Fibroblast of peridontal ligament (primary cell): ENCODE data around the gene SH3YL1.

Experiments used
- DNase-seq: peaks from one replicate; pipeline ENCODE4 v3.0.0-alpha.2; 2010; ENCODE audit errors: extremely low read depth

The SH3YL1 gene

DNA sequence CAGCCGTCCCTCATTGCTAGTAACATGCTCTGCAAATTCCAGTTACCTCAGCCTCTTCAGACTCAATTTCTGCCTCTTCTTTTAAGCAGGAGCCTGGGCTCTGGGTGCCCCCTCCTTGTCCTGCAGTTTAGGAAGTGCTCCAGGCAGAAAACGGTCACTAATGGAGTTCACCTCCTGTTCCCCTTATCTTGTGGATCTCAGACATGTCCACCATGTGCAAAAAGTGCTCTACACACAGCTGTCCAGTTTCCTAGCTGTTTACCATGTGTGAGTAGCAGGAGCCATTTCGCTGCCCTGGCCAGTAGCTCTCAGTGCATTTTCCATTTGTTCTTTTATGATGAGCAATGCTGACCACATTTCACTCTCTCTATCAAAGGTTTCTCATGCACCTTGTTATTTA is 4.9 kb downstream of the SH3YL1 start:
- DNase-seq, result no peak

DNA sequence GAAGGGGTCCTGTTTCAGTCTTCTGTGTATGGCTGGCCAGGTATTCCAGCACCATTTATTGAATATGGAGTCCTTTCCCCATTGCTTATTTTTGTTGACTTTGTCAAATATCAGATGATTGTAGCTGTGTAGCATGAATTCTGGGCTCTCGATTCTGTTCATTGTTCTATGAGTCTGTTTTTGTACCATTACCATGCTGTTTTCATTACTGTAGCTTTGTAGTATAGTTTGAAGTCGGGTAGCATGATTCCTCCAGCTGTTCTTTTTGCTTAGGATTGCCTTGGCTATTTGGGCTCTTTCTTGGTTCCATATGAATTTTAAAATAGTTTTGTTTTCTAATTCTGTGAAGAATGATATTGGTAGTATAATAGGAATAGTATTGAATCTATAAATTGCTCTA is 6.0 kb downstream of the SH3YL1 start:
- no peak for DNase-seq

GRCh38 chr2:257429-257828 is 6.4 kb downstream of the SH3YL1 start:
- DNase-seq, result no peak

- no peak for DNase-seq
Measured at GRCh38 chr2:256094-256493, 7.7 kb downstream of the SH3YL1 start.

DNA sequence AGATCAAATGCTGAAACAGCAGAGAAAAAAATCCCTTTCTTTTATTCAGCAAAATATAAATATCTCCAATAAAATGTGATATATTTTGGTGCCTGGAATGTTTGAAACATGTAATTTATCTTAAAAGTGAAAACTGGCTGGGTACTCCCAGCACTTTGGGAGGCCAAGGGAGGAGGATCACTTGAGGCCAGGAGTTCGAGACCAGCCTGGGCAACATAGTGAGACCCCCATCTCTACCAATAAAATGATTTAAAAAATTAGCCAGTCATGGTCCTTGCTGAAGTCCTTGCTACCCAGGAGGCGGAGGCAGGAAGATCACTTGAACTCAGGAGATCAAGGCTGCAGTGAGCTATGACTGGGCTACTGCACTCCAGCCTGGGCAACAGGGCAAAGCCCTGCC is 8.6 kb downstream of the SH3YL1 start:
- DNase-seq, result no peak

GRCh38 chr2:254241-254640 is 9.6 kb downstream of the SH3YL1 start:
- no peak for DNase-seq

DNA sequence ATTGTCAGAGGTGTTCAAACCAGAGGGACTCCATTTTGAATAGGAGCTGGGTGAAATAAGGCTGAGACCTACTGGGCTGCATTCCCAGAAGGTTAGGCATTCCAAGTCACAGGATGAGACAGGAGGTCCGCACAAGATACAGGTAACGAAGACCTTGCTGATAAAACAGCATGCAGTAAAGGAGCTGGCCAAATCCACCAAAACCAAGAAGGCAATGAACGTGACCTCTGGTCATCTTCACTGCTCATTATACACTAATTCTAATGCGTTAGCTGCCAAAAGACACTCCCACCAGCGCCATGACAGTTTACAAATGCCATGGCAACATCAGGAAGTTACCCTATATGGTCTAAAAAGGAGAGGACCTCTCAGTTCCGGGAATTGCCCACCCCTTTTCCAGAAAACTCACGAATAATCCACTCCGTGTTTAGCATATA is 10.6 kb downstream of the SH3YL1 start:
- DNase-seq, result no peak

GRCh38 chr2:252001-252602 is 11.7 kb downstream of the SH3YL1 start:
- DNase-seq, result no peak

GRCh38 chr2:249538-250042 is 14.2 kb downstream of the SH3YL1 start:
- no peak for DNase-seq

- DNase-seq, result no peak
Measured at GRCh38 chr2:248724-249123, 15.1 kb downstream of the SH3YL1 start.

- peak; percentile 81 for DNase-seq
Measured at GRCh38 chr2:246489-247144, 17.2 kb downstream of the SH3YL1 start.

- no peak for DNase-seq
Measured at GRCh38 chr2:244547-244946, 19.3 kb downstream of the SH3YL1 start.

DNA sequence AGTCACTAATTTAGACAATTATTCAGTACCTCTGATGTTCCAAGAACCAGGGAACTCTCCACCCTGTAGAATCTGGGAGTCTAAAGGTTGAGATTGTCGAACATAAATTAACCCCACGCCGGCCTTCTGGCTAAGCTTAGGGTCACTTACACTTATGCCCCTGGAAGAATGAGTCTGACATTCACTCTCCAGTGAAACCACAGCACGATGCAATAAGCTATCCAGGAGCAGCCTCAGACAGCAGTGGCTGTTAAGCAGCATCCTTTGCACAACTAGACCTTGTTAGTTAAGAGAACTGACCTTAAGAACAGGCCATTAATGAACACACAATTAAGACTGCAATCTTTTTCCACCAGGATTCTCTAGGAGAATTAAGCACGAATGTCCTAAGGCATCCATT is 25.0 kb downstream of the SH3YL1 start:
- no peak for DNase-seq

DNA sequence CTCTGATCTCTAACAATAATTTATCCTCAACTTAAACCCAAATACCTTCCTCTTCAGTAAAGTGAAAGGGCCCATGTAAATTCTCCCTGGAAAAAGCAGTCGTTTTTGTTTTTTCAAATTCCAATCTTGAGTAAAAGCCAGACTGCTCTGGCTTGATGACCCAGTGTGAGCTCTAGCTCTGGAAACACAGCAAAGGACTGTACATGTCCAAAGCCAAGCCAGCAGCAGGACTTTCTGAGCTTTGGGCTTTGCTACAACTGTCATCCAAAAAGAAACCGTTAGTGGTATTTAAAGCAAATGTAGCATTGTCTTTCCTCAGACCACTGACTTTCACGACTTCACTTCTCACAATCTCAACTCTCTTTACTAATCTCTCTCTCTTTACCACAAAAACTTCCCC is 25.4 kb downstream of the SH3YL1 start:
- no peak for DNase-seq

DNA sequence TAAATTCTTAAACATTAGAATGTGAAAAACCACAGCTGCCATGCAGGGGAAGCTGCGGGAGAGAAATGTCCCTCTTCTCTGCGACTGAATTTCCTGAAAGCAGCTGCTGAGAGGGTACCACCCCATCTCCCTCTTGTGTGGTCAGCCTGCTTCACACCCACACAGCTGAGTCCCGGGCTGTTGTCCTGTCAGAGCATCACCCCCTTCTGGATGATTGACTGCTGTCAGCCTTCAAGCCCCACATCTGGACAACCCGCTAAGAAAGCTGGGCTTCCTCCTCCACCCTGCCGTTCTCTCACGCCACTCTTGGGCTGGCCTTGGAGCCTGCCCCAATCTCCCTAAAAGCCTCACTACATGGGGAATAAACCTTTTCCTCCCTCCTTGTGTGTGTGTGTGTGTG is 26.0 kb downstream of the SH3YL1 start:
- no peak for DNase-seq

DNA sequence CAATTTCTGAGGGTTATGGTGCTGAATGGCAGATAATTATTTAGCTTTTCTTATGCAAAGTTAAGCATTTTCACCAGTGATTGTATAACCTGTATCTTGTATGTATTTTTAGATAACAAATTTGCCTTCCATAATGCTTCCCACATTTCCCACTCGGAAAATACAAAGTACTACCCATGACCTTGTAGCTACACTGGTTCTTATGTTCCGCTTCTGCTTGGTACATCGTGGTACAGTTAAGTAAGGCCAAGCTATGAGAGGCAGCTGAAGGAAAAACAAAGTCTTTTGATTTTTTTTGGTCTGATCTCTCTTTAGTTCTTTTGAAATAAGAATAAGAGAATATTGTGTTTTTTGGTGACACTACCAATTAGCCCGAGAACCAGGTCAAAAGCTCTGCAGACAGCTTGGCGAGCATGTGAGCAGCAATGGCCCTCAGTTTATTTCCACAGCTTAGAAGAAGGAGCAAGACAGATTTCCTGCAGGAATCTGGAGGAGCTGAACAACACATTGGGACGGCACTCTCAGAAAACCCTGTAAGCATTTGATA is 26.8 kb downstream of the SH3YL1 start:
- no peak for DNase-seq

- DNase-seq, result no peak
Measured at GRCh38 chr2:234421-234820, 29.4 kb downstream of the SH3YL1 start.

GRCh38 chr2:233030-233429 is 30.8 kb downstream of the SH3YL1 start:
- DNase-seq, result no peak

- DNase-seq, result no peak
Measured at GRCh38 chr2:231521-232185, 32.2 kb downstream of the SH3YL1 start.

DNA sequence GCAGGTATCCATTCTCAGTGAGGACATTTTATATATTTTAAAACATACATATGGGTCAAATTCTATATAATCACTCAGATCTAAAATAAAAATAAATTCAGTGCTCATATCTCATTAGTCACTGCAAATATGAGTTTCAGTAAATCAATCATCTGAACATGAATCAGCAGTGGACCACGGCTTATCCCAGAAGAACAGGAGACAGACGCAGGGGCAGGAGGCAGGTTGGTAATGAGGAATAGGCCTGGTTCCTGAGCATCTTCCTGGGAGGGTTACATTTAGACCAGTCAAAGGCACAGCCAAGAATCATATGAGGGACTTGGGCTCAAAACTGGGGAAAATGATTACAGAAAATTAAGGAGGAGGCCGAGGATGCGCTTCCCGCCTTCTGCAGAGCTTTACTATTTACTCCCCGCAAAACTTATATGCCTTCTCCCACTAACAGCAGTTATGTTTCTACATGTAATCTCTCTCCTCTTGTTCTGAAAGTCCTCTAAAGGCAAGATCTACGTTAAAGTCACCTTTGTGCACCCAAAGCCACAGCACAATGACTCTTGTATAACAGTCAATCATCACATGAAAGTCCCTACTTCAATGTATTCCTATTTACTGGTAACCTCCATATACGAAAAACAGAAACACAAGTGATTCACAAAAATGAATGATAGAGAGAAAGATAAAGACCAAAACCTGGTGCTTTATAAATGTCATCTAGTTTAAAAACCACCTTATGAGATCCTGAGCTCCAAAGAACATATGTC is 35.1 kb downstream of the SH3YL1 start:
- no peak for DNase-seq

- DNase-seq, result no peak
Measured at GRCh38 chr2:228115-228514, 35.7 kb downstream of the SH3YL1 start.
